ENCODE data around the gene COL27A1. TPM values are rescaled to one million over a fixed set of nuclear protein-coding genes. Genes with fewer than 3 reads are reported as not detected.

COL27A1 gene
- total and polyA plus RNA-seq, 2 experiments from 2014 or later = 44.6 to 47.0 TPM

DNA sequence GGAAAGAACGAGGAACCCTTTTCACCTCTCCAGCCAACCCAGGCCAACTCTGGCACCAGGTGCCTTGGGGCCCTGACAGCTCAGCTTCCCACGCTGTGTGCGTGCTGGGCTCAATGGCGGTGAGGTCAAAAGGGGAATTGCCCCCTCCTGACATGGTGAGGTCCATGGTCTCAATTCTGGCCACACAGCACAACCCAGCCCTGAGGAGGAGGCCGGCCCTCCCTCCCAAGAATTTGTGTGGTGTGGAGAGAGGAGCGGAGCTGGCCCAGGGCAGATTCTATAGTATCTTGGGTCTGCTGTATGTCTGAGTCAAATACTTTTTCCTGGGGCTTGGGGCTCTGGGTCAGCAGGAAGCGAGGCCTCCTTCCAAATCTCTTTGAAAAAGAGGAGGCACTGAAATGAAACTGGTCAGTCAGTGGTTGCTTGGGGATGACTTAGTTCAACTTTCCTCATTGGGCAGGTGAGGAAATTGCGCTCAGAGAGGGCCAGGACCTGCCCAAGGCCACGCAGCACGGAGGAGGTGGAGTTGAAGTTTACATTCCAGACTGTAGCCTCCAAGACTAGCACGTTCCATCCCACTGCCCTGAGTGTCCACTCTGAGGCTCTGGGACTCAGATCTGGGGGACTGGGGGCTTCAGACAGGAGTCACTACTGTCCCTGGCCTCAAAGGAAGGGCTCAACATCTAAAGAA lies 15.6 kb downstream of the COL27A1 start:
- WGBS (ENCODE audit: low lambda C conversion rate, missing lambda C conversion rate) = 95% methylated on average over 11 of the region's 11 CpGs
- H3K9me3 ChIP-seq (ENCODE audit: low read depth) = no peaks in the 10 kb centered on the region
- H3K79me2 ChIP-seq = peaks cover 31% of the 10 kb centered on the region
- no peaks in the 10 kb centered on the region for H4K20me1 ChIP-seq (ENCODE audit: insufficient read depth, poor library complexity, severe bottlenecking)
- no peaks in the 10 kb centered on the region for H3K9me2 ChIP-seq (replicated peaks; ENCODE audit: insufficient read depth)
- H3K36me3 ChIP-seq (replicated peaks; ENCODE audit: insufficient read depth, low read depth) = no peaks in the 10 kb centered on the region
- TF ChIP-seq EZH2phosphoT487 (IDR thresholded peaks at IDR 0.05; ENCODE audit: low read depth, severe bottlenecking, unreplicated experiment) (no peak), CTCF (IDR thresholded peaks at IDR 0.05; ENCODE audit: poor library complexity) (no peak), EZH2 (IDR thresholded peaks at IDR 0.05; ENCODE audit: borderline replicate concordance) (no peak)
- DNase-seq (ENCODE audit: low spot score) = no peak
- H3K4me1 ChIP-seq (ENCODE audit: insufficient read depth) = peaks cover 18% of the 10 kb centered on the region
- no peaks in the 10 kb centered on the region for H3K27me3 ChIP-seq
- no peak overlapping the region for H3K4me3 ChIP-seq
- H3K4me2 ChIP-seq = no peak overlapping the region
- H3K27ac ChIP-seq = no peak overlapping the region
- H2AFZ ChIP-seq = no peak overlapping the region

DNA sequence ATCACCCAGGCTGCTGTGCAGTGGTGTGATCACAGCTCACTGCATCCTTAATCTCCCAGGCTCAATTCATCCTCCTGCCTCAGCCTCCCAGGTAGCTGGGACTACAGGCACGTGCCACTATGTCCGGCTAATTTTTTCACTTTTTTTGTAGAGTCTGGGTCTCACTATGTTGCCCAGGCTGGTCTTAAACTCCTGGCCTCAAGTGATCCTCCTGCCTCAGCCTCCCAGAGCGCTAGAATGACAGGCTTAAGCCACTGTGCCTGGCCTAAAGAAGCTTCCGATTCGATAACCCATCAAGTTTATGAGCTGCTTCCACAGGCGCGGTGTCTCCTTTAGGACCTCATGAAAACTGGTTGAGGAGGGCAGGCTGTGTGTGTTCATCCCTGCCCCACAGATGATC lies 16.2 kb downstream of the COL27A1 start:
- no peak overlapping the region for H3K4me3 ChIP-seq
- no peaks in the 10 kb centered on the region for H3K9me3 ChIP-seq (ENCODE audit: low read depth)
- 98% methylated on average over 7 of the region's 7 CpGs for WGBS (ENCODE audit: low lambda C conversion rate, missing lambda C conversion rate)
- no peak for TF ChIP-seq EZH2 (IDR thresholded peaks at IDR 0.05; ENCODE audit: borderline replicate concordance)
- no peak for TF ChIP-seq EZH2phosphoT487 (IDR thresholded peaks at IDR 0.05; ENCODE audit: low read depth, severe bottlenecking, unreplicated experiment)
- TF ChIP-seq CTCF (IDR thresholded peaks at IDR 0.05; ENCODE audit: poor library complexity) = no peak
- H3K79me2 ChIP-seq = peaks cover 28% of the 10 kb centered on the region
- no peaks in the 10 kb centered on the region for H3K27me3 ChIP-seq
- no peak overlapping the region for H2AFZ ChIP-seq
- H3K27ac ChIP-seq = no peak overlapping the region
- no peaks in the 10 kb centered on the region for H4K20me1 ChIP-seq (ENCODE audit: insufficient read depth, poor library complexity, severe bottlenecking)
- no peaks in the 10 kb centered on the region for H3K36me3 ChIP-seq (replicated peaks; ENCODE audit: insufficient read depth, low read depth)
- peaks cover 21% of the 10 kb centered on the region for H3K4me1 ChIP-seq (ENCODE audit: insufficient read depth)
- H3K4me2 ChIP-seq = no peak overlapping the region
- no peaks in the 10 kb centered on the region for H3K9me2 ChIP-seq (replicated peaks; ENCODE audit: insufficient read depth)
- DNase-seq (ENCODE audit: low spot score) = no peak

DNA sequence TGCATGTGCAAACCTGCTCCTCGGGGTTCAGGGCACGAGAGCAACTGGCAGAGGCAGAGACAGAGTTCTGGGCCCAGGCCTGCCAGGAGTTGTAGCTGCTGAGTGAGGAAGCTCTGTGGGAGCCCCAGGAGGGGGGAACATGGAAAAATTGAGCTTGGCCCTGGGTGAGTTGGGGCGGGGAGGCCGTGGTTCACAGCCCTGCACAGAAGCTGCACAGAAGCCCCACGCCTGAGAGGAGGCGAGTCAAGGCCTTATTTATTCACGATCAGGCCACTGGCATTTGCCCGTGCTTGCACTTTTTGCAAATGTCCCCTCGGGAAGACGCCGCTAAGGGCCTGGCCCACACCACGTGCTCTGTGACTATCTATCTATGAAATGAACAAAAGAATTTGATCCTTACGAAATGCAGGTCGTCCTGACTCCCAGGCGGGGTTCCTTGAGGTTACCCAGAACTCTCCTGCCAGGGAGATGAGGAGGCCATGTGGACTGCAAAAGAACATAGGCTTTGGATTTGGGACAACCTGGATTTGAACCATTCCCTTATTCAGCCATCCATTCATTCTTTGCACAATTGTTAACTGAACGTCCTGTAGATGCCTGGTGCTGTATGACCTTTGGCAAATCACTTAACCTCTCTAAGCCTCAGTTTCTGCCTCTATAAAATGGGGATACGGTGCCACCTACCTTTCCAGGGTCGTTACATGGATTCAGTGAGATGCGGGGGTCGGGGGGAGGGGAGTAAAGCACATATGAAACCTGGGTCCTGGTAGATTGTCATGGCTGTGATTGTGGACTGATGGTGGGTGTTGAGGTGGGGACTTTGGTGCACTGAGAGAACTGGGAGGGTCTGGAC lies 17.9 kb downstream of the COL27A1 start:
- Histone ChIP-seq H4K20me1 (ENCODE audit: insufficient read depth, poor library complexity, severe bottlenecking) (no peaks in the 10 kb centered on the region), H3K4me3 (no peak overlapping the region), H3K9me2 (replicated peaks; ENCODE audit: insufficient read depth) (no peaks in the 10 kb centered on the region), H3K79me2 (peaks cover 19% of the 10 kb centered on the region), H3K4me1 (ENCODE audit: insufficient read depth) (peaks cover 26% of the 10 kb centered on the region), H2AFZ (no peak overlapping the region), H3K27ac (peak overlapping the region; percentile 35), H3K4me2 (no peak overlapping the region), H3K9me3 (ENCODE audit: low read depth) (no peaks in the 10 kb centered on the region), H3K27me3 (no peaks in the 10 kb centered on the region), H3K36me3 (replicated peaks; ENCODE audit: insufficient read depth, low read depth) (no peaks in the 10 kb centered on the region)
- DNase-seq (ENCODE audit: low spot score) = peak; percentile 43
- 72% methylated on average over 20 of the region's 20 CpGs for WGBS (ENCODE audit: low lambda C conversion rate, missing lambda C conversion rate)
- no peak for TF ChIP-seq EZH2 (IDR thresholded peaks at IDR 0.05; ENCODE audit: borderline replicate concordance)
- no peak for TF ChIP-seq CTCF (IDR thresholded peaks at IDR 0.05; ENCODE audit: poor library complexity)
- no peak for TF ChIP-seq EZH2phosphoT487 (IDR thresholded peaks at IDR 0.05; ENCODE audit: low read depth, severe bottlenecking, unreplicated experiment)
